HepG2 (cell line): ENCODE data around the gene KIF24. TPM values are rescaled to one million over a fixed set of nuclear protein-coding genes. Genes with fewer than 3 reads are reported as not detected.
A peak's percentile ranks its signal among the peaks of the same experiment; 100 is the strongest.

Experiments used
- CBX1 ChIP-seq: IDR thresholded peaks from one replicate; pipeline ENCODE4 v1.6.1; 2016; ENCODE audit warnings: antibody characterized with exemption, low read depth
- DPF2 ChIP-seq: sonication (generic); formaldehyde crosslinking; IDR thresholded peaks from 2 replicates; pipeline ENCODE4 v1.4.0; 2020; ENCODE audit warnings: mild to moderate bottlenecking, low read depth, missing genetic modification reagents, borderline replicate concordance
- KDM4B ChIP-seq: sonication (generic); formaldehyde crosslinking; IDR thresholded peaks from 2 replicates; pipeline ENCODE4 v1.4.0; 2020; ENCODE audit warnings: missing genetic modification reagents
- NAIF1 ChIP-seq: sonication (generic); formaldehyde crosslinking; IDR thresholded peaks from 2 replicates; pipeline ENCODE4 v1.5.0; 2020; ENCODE audit warnings: mild to moderate bottlenecking, missing genetic modification reagents, borderline replicate concordance
- NBN ChIP-seq: fragments of 450-650 bp; conservative IDR thresholded peaks from 2 replicates; pipeline ENCODE4 v1.6.1; 2017
- NFE2L2 ChIP-seq: fragments of 150-350 bp; IDR thresholded peaks from 2 replicates; pipeline ENCODE4 v1.6.1; 2014; ENCODE audit warnings: low read length
- NONO ChIP-seq, 2 experiments: fragments of 450-650 bp in 1 of 2; sonication (generic) in 1 of 2; formaldehyde crosslinking in 1 of 2; IDR thresholded peaks in 1 of 2; conservative IDR thresholded peaks in 1 of 2; 2 replicates each; pipeline versions ENCODE4 v1.6.1 to v1.8.0; 2017 to 2022; ENCODE audit warnings: mild to moderate bottlenecking in 1 of 2, missing genetic modification reagents in 1 of 2, moderate library complexity in 1 of 2
- PHB2 ChIP-seq: fragments of 450-650 bp; IDR thresholded peaks from 2 replicates; pipeline ENCODE4 v1.6.1; 2018; ENCODE audit not compliant: partially characterized antibody
- SAP130 ChIP-seq: IDR thresholded peaks from 2 replicates; pipeline ENCODE4 v1.6.1; 2016; ENCODE audit warnings: low read depth
- SRSF1 ChIP-seq: fragments of 200-400 bp; formaldehyde crosslinking; optimal IDR thresholded peaks from 2 replicates; pipeline ENCODE3; 2017; ENCODE audit warnings: mild to moderate bottlenecking, low read depth, low read length, moderate library complexity
- TRIM24 ChIP-seq: sonication (generic); formaldehyde crosslinking; IDR thresholded peaks from 2 replicates; pipeline ENCODE4 v1.8.0; 2022; ENCODE audit warnings: mild to moderate bottlenecking, missing genetic modification reagents
- WIZ ChIP-seq: sonication (generic); formaldehyde crosslinking; IDR thresholded peaks from 2 replicates; pipeline ENCODE4 v1.5.1; 2020; ENCODE audit warnings: mild to moderate bottlenecking, missing genetic modification reagents
- ZNF121 ChIP-seq: sonication (generic); formaldehyde crosslinking; IDR thresholded peaks from 2 replicates; pipeline ENCODE4 v1.5.0; 2020; ENCODE audit warnings: mild to moderate bottlenecking, missing genetic modification reagents
- ZNF274 ChIP-seq: sonication (generic); formaldehyde crosslinking; IDR thresholded peaks from 2 replicates; pipeline ENCODE4 v1.5.1; 2020; ENCODE audit warnings: mild to moderate bottlenecking, missing genetic modification reagents
- ZNF335 ChIP-seq: sonication (generic); formaldehyde crosslinking; IDR thresholded peaks from 2 replicates; pipeline ENCODE4 v1.4.0; 2020; ENCODE audit warnings: missing genetic modification reagents
- ZNF441 ChIP-seq: sonication (generic); formaldehyde crosslinking; IDR thresholded peaks from 2 replicates; pipeline ENCODE4 v1.7.0; 2021; ENCODE audit warnings: missing genetic modification reagents, borderline replicate concordance
- ZNF451 ChIP-seq: sonication (generic); formaldehyde crosslinking; IDR thresholded peaks from 2 replicates; pipeline ENCODE4 v1.5.0; 2020; ENCODE audit warnings: mild to moderate bottlenecking, missing genetic modification reagents
- ZNF598 ChIP-seq: sonication (generic); formaldehyde crosslinking; IDR thresholded peaks from 2 replicates; pipeline ENCODE4 v1.5.1; 2020; ENCODE audit warnings: mild to moderate bottlenecking, missing genetic modification reagents, borderline replicate concordance
- ZNF678 ChIP-seq: sonication (generic); formaldehyde crosslinking; IDR thresholded peaks from 2 replicates; pipeline ENCODE4 v1.4.0; 2020; ENCODE audit warnings: mild to moderate bottlenecking, missing genetic modification reagents
- ZNF746 ChIP-seq: sonication (generic); formaldehyde crosslinking; IDR thresholded peaks from 2 replicates; pipeline ENCODE4 v1.8.0; 2022; ENCODE audit warnings: mild to moderate bottlenecking, missing genetic modification reagents
- ZNF792 ChIP-seq: IDR thresholded peaks from 2 replicates; pipeline ENCODE4 v1.6.1; 2016
- ZSCAN22 ChIP-seq: sonication (generic); formaldehyde crosslinking; IDR thresholded peaks from 2 replicates; pipeline ENCODE4 v1.4.0; 2020; ENCODE audit warnings: mild to moderate bottlenecking, missing genetic modification reagents
- polyA plus RNA-seq, 8 experiments: library from polyadenylated mRNA; depleted of rRNA in 3 of 8; stranded (reverse) in 7 of 8; unstranded in 1 of 8; fragments of >200 nt; fragmentation: Illumina TruSeq in 4 of 8; extraction: Trizol in 4 of 8; gene quantifications; 2 replicates each; pipeline versions ENCODE4 v1.2.1 to v1.2.3, GENCODE V29; 2011 to 2016; ENCODE audit warnings: low read depth in 4 of 8, missing spikeins in 1 of 8, mixed read lengths in 1 of 8; ENCODE audit not compliant: insufficient read depth in 1 of 8
- total RNA-seq, 5 experiments: library from RNA; depleted of rRNA; stranded (reverse); fragments of >200 nt; fragmentation: Illumina TruSeq; extraction: Trizol; gene quantifications; 2 replicates each; pipeline ENCODE4 v1.2.3, GENCODE V29; 2016; ENCODE audit warnings: low read depth in 1 of 5
- TF ChIP-seq, protein P1 (sequence below): sonication (generic); formaldehyde crosslinking; IDR thresholded peaks from 2 replicates; pipeline ENCODE4 v1.4.0; 2020; ENCODE audit warnings: missing genetic modification reagents
- TF ChIP-seq, protein P2 (sequence below): fragments of 450-650 bp; IDR thresholded peaks from 2 replicates; pipeline ENCODE4 v1.6.1; 2016
- TF ChIP-seq, protein P3 (sequence below): conservative IDR thresholded peaks from 2 replicates; pipeline ENCODE4 v1.6.1; 2018; ENCODE audit warnings: missing genetic modification reagents

Gene KIF24
- total and polyA plus RNA-seq, 2 of the 13 experiments (the other 11 are each of a cell fraction or from before 2014, with no cell fraction given): 1.1 to 3.0 TPM

DNA sequence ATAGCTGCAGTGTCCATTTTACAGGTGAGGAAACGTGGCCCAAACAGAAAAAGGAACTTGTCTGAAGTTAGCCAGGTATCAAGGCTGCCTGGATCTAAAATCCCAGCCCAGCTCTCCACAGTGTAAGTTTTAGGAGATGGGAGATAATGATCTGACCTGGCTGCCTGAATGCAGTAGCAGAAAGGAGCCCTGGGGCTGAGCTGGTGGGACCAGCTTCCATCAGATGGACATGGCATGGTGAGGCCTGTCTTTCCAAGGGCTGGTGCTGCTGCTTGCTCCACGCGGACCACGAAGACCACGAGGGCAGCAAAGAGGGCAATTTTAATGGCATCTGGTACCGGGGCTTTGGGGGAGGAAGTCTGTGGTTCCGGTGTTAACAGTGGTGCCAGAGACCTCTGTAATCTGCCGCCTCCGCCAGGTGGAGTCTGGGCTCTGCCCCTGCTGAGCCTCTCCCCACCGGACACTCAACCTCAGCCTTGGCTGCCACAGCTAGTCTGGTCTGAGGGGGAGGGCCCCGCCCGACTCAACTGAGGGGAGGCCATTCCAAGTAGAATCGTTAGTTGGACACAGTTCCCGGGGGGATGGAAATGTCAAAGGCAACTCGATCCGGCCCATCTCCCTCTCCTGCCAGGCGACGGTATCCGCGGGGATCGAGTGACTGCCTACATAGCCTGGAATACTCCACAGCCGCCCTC, 47.0 kb upstream of the KIF24 start (continued):
- TF ChIP-seq ZSCAN22 (CRISPR knock-in tag): no peak
- TF ChIP-seq PHB2: no peak
- TF ChIP-seq ZNF441 (CRISPR knock-in tag): no peak
- no peak for TF ChIP-seq WIZ
- TF ChIP-seq SAP130 (CRISPR knock-in tag): peak; percentile 48; the same call in 1 of the 2 replicates
- no peak for TF ChIP-seq NBN
- no peak for TF ChIP-seq SRSF1
- TF ChIP-seq ZNF451 (CRISPR knock-in tag): no peak
- TF ChIP-seq TRIM24 (CRISPR knock-in tag): no peak
- no peak for TF ChIP-seq NAIF1 (CRISPR knock-in tag)
- no peak for TF ChIP-seq ZNF335 (CRISPR knock-in tag)
- TF ChIP-seq ZNF274 (CRISPR knock-in tag): no peak
- TF ChIP-seq, protein P1, sequence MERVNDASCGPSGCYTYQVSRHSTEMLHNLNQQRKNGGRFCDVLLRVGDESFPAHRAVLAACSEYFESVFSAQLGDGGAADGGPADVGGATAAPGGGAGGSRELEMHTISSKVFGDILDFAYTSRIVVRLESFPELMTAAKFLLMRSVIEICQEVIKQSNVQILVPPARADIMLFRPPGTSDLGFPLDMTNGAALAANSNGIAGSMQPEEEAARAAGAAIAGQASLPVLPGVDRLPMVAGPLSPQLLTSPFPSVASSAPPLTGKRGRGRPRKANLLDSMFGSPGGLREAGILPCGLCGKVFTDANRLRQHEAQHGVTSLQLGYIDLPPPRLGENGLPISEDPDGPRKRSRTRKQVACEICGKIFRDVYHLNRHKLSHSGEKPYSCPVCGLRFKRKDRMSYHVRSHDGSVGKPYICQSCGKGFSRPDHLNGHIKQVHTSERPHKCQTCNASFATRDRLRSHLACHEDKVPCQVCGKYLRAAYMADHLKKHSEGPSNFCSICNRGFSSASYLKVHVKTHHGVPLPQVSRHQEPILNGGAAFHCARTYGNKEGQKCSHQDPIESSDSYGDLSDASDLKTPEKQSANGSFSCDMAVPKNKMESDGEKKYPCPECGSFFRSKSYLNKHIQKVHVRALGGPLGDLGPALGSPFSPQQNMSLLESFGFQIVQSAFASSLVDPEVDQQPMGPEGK (CRISPR knock-in tag): peak; percentile 58; the same call in 1 of the 2 replicates
- no peak for TF ChIP-seq KDM4B (CRISPR knock-in tag)
- TF ChIP-seq ZNF598 (CRISPR knock-in tag): no peak
- no peak for TF ChIP-seq DPF2 (CRISPR knock-in tag)
- no peak for TF ChIP-seq ZNF678 (CRISPR knock-in tag)
- no peak for TF ChIP-seq NONO (IDR thresholded peaks at IDR 0.05)
- TF ChIP-seq NONO (CRISPR knock-in tag; conservative IDR thresholded peaks at IDR 0.05): no peak
- TF ChIP-seq CBX1: no peak
- no peak for TF ChIP-seq ZNF792 (CRISPR knock-in tag)
- no peak for TF ChIP-seq ZNF121 (CRISPR knock-in tag)
- TF ChIP-seq, protein P2, sequence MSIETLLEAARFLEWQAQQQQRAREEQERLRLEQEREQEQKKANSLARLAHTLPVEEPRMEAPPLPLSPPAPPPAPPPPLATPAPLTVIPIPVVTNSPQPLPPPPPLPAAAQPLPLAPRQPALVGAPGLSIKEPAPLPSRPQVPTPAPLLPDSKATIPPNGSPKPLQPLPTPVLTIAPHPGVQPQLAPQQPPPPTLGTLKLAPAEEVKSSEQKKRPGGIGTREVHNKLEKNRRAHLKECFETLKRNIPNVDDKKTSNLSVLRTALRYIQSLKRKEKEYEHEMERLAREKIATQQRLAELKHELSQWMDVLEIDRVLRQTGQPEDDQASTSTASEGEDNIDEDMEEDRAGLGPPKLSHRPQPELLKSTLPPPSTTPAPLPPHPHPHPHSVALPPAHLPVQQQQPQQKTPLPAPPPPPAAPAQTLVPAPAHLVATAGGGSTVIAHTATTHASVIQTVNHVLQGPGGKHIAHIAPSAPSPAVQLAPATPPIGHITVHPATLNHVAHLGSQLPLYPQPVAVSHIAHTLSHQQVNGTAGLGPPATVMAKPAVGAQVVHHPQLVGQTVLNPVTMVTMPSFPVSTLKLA: no peak
- TF ChIP-seq, protein P3, sequence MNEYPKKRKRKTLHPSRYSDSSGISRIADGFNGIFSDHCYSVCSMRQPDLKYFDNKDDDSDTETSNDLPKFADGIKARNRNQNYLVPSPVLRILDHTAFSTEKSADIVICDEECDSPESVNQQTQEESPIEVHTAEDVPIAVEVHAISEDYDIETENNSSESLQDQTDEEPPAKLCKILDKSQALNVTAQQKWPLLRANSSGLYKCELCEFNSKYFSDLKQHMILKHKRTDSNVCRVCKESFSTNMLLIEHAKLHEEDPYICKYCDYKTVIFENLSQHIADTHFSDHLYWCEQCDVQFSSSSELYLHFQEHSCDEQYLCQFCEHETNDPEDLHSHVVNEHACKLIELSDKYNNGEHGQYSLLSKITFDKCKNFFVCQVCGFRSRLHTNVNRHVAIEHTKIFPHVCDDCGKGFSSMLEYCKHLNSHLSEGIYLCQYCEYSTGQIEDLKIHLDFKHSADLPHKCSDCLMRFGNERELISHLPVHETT (CRISPR knock-in tag): no peak; the same call in 1 of the 2 replicates
- TF ChIP-seq ZNF746: peak; percentile 46; the same call in 1 of the 2 replicates
- TF ChIP-seq NFE2L2: no peak
